ENCODE data around the gene EVA1C. TPM values are rescaled to one million over a fixed set of nuclear protein-coding genes. Genes with fewer than 3 reads are reported as not detected.
"Not testable (repeated sequence)": the region's sequence is repeated elsewhere in the genome, so short reads cannot be mapped to it uniquely, and the experiment has no call there.

The EVA1C gene
- total and polyA plus RNA-seq, 4 experiments from 2014 or later, result 17.1 to 23.9 (median 17.2) TPM

DNA sequence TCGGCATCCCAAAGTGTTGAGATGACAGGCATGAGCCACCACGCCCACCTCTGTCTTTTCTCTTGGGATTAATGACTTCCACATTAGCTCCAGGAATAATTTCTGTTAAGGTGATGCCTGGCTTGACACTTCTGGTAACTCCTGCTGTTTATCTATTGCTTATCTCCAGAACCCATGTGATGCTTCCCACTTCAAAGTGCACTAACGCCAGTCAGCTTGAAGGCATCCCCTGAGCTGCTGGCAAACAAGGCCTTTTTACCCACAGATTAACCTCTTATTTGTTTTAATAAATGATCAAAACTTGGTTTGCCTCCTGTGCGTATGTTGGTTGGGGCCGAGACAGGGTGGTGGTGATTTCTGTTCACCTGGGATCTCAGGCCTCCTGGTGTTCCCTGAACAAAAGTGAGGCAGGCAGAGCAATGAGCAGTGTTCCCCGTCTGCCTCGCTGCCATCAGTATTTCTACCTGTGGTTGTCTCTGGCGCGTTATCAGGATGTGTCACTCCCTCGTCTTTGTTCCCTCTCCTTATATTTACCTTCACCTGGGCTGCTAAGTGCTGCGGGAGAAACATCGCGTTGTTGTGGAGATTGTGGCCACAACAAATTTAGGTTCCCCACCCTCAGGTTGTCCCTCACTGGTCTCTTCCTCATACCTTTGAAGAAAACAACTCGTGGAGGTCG, 20.6 kb downstream of the EVA1C start:
- H3K36me3 ChIP-seq (ENCODE audit: insufficient read depth, low read length); H3K27me3 ChIP-seq (ENCODE audit: insufficient read depth, low read length); H3K9me3 ChIP-seq (ENCODE audit: control insufficient read depth in 1 of 2, low read length in 2 of 2); DNase-seq; CTCF ChIA-PET (ENCODE audit: partially characterized antibody); H3K4me1 ChIP-seq (ENCODE audit: insufficient read depth, low read length); H3K9me3 Mint-ChIP-seq; intact Hi-C loops (cut with micrococcal nuclease); H3K4me3 Mint-ChIP-seq; POLR2A ChIA-PET (ENCODE audit: partially characterized antibody); H3K27me3 Mint-ChIP-seq; H3K4me3 ChIP-seq (ENCODE audit: low read length in 2 of 2); H3K27ac ChIP-seq (ENCODE audit: low read depth, low read length): not testable (repeated sequence)
- Mint-ChIP-seq H3K36me3 (peaks cover 7 to 17% of the 10 kb centered on the region in 2 donors), H3K27ac (peak overlapping the region in 1 of 7 donors; percentile 57), H3K4me1 (peaks cover 14 to 28% (median 19%) of the 10 kb centered on the region in 4 donors)

DNA sequence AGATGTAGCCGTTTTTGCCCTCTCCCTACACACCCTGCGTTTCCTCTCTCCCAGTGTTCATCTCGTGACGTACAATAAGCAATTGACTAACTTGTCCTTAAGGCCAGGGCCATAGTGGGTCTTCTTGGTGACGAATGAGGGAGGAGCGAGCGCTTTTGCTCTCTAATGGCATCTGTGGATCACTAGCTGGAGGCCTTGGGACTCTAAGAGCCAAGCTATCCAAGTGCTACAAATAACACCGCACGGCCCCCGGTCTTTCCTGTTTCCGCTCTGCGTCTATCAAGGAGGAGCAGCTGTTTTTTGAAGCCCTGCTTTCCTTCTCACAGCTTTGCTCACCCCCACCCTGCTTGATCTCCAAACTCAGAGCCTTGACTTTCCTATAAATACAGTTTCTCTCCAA, 25.2 kb downstream of the EVA1C start:
- Histone ChIP-seq H3K36me3 (ENCODE audit: insufficient read depth, low read length) (no peaks in the 10 kb centered on the region), H3K27ac (ENCODE audit: low read depth, low read length) (no peak overlapping the region), H3K9me3 (ENCODE audit: control insufficient read depth in 1 of 2, low read length in 2 of 2) (no peaks in the 10 kb centered on the region), H3K4me1 (ENCODE audit: insufficient read depth, low read length) (no peaks in the 10 kb centered on the region), H3K27me3 (ENCODE audit: insufficient read depth, low read length) (no peaks in the 10 kb centered on the region), H3K4me3 (ENCODE audit: low read length in 2 of 2) (no peak overlapping the region)
- intact Hi-C loops (cut with micrococcal nuclease), result no loop called here
- H3K27me3 Mint-ChIP-seq, result no peaks in the 10 kb centered on the region
- H3K4me3 Mint-ChIP-seq, result no peak overlapping the region
- peaks cover 10 to 37% (median 13%) of the 10 kb centered on the region in 4 donors for H3K4me1 Mint-ChIP-seq
- peaks cover 0 to 4% (median 0%) of the 10 kb centered on the region in 8 donors for H3K9me3 Mint-ChIP-seq
- H3K27ac Mint-ChIP-seq, result peak overlapping the region in 2 of 7 donors; percentile 45 to 72
- peaks cover 10 to 23% of the 10 kb centered on the region in 2 donors for H3K36me3 Mint-ChIP-seq
- CTCF ChIA-PET (ENCODE audit: partially characterized antibody), result no interaction called here
- DNase-seq, result no peak
- POLR2A ChIA-PET (ENCODE audit: partially characterized antibody), result no interaction called here

DNA sequence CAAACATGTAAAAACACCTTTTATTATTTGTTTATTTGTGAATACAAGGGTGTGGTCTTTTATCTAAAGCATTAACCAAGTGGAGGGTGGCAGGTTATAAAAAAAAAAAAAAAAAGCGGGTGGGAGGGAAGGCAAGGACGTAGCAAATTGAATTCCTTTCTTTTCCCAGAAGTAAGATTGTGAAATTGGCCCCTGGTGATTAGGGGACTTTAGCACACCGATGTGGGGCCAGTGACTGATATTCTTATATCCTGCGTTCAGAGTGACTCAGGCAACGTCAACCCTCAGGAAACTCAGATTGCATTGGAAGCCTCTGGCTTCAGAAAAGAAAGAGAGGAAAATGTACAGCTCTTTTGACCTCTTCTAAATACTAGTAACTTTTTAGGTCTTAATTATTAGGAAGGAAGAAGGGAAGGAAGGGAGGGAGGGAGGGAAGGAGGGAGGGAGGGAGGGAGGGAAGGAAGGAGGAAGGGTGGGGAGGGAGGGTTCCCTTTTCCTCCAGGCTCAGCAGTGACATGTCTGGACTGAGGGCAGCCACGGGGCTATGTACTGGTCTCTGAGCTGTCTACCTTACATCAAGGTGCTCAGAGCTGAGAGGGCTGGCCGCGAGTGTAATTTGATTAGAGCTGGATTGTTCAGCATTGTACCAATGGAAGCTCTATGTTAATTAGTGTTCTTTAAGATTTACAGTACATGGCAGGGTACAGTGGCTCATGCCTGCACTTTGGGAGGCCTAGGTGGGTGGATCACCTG, 30.2 kb downstream of the EVA1C start:
- peaks cover 21 to 54% of the 10 kb centered on the region in 2 donors for H3K36me3 Mint-ChIP-seq
- H3K9me3 ChIP-seq (ENCODE audit: control insufficient read depth in 1 of 2, low read length in 2 of 2), result no peaks in the 10 kb centered on the region
- H3K27ac ChIP-seq (ENCODE audit: low read depth, low read length), result no peak overlapping the region
- H3K4me1 ChIP-seq (ENCODE audit: insufficient read depth, low read length), result no peaks in the 10 kb centered on the region
- peaks cover 0 to 11% (median 5%) of the 10 kb centered on the region in 4 donors for H3K4me1 Mint-ChIP-seq
- no peaks in the 10 kb centered on the region for H3K27me3 ChIP-seq (ENCODE audit: insufficient read depth, low read length)
- H3K36me3 ChIP-seq (ENCODE audit: insufficient read depth, low read length), result no peaks in the 10 kb centered on the region
- intact Hi-C loops (cut with micrococcal nuclease), result no loop called here
- no peak overlapping the region for H3K27ac Mint-ChIP-seq
- peaks cover 3 to 16% (median 10%) of the 10 kb centered on the region in 8 donors for H3K9me3 Mint-ChIP-seq
- no peak for DNase-seq
- POLR2A ChIA-PET (ENCODE audit: partially characterized antibody), result no interaction called here
- CTCF ChIA-PET (ENCODE audit: partially characterized antibody), result no interaction called here
- no peaks in the 10 kb centered on the region for H3K27me3 Mint-ChIP-seq
- H3K4me3 ChIP-seq (ENCODE audit: low read length in 2 of 2), result no peak overlapping the region
- no peak overlapping the region for H3K4me3 Mint-ChIP-seq

DNA sequence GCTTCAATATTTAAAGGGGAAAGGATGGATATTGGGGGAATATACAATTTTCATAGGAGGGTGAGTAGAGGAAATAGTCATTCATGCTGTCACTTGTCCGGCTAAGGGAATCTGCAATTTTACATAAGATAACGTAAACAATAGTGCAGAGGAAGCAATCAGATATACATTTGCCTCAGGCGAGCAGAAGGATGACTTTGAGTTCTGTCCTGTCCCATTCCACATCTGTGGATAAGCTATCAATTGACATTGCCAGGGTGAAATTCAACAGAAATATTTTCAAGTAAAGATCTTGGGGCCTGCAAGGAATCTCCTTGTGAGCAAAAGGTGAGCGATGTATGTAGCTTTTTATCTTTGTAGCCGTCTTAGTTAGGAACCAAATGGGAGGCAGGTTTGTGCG, 32.6 kb downstream of the EVA1C start:
- no peak overlapping the region for H3K27ac ChIP-seq (ENCODE audit: low read depth, low read length)
- peaks cover 20 to 52% of the 10 kb centered on the region in 2 donors for H3K36me3 Mint-ChIP-seq
- no peaks in the 10 kb centered on the region for H3K9me3 ChIP-seq (ENCODE audit: control insufficient read depth in 1 of 2, low read length in 2 of 2)
- H3K4me3 ChIP-seq (ENCODE audit: low read length in 2 of 2), result no peak overlapping the region
- H3K27ac Mint-ChIP-seq, result no peak overlapping the region
- no peaks in the 10 kb centered on the region for H3K36me3 ChIP-seq (ENCODE audit: insufficient read depth, low read length)
- H3K27me3 ChIP-seq (ENCODE audit: insufficient read depth, low read length), result no peaks in the 10 kb centered on the region
- DNase-seq, result no peak
- CTCF ChIA-PET (ENCODE audit: partially characterized antibody), result no interaction called here
- H3K27me3 Mint-ChIP-seq, result no peaks in the 10 kb centered on the region
- intact Hi-C loops (cut with micrococcal nuclease), result no loop called here
- H3K4me3 Mint-ChIP-seq, result no peak overlapping the region
- H3K4me1 Mint-ChIP-seq, result peaks cover 2 to 9% (median 4%) of the 10 kb centered on the region in 4 donors
- POLR2A ChIA-PET (ENCODE audit: partially characterized antibody), result no interaction called here
- peaks cover 3 to 16% (median 10%) of the 10 kb centered on the region in 8 donors for H3K9me3 Mint-ChIP-seq
- H3K4me1 ChIP-seq (ENCODE audit: insufficient read depth, low read length), result no peaks in the 10 kb centered on the region

DNA sequence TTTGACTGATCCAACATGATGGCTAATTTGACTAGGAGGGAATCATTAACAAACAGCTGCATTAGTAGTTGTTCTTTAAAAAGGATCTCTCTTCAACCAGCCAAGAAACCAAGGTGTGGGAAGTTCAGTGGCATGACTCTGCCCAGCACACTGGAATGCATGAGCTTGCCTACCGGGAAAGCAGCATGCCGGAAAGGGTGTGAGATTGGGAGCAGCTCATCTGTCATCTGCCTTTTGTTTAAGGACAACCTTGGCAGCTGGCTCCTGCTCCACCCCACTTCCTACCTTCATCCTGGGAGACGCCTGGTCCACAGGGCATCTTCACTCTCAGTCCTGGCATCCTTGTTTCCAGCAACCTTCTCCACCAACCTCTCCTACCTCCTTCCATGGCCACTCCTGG, 33.9 kb downstream of the EVA1C start:
- H3K4me3 ChIP-seq (ENCODE audit: low read length in 2 of 2); H3K4me1 ChIP-seq (ENCODE audit: insufficient read depth, low read length); H3K9me3 ChIP-seq (ENCODE audit: control insufficient read depth in 1 of 2, low read length in 2 of 2); H3K4me1 Mint-ChIP-seq; intact Hi-C loops (cut with micrococcal nuclease); H3K27ac ChIP-seq (ENCODE audit: low read depth, low read length); H3K36me3 ChIP-seq (ENCODE audit: insufficient read depth, low read length); H3K27me3 Mint-ChIP-seq; H3K4me3 Mint-ChIP-seq; DNase-seq; POLR2A ChIA-PET (ENCODE audit: partially characterized antibody); H3K27me3 ChIP-seq (ENCODE audit: insufficient read depth, low read length): not testable (repeated sequence)
- CTCF ChIA-PET (ENCODE audit: partially characterized antibody), result interaction anchor here (1.0 kb wide), 1 partner anchor 155 kb away, joined by 3 read pairs; no protein-coding TSS in a partner anchor
- peaks cover 3 to 16% (median 9%) of the 10 kb centered on the region in 8 donors for H3K9me3 Mint-ChIP-seq
- H3K36me3 Mint-ChIP-seq, result peaks cover 16 to 41% of the 10 kb centered on the region in 2 donors
- peak overlapping the region in 2 of 7 donors; percentile 18 to 35 for H3K27ac Mint-ChIP-seq

DNA sequence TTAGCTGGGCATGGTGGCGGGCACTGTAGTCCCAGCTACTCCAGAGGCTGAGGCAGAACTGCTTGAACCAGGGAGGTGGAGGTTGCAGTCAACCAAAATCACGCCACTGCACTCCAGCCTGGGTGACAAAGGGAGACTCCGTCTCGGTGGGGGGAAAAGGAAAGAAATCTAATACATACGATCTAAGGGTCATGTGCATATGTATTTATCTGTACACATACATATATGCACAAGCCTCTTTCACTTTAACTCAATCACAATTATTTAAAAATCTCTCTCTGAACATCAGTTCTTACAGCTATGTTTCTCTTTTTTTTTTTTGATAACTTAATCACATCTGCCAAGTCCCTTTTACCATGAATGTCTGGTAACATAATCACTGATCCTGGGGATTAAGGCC, 34.7 kb downstream of the EVA1C start:
- ChIA-PET POLR2A (ENCODE audit: partially characterized antibody) (interaction anchor here (0.6 kb wide), 2 partner anchors 32 to 93 kb away, joined by 3 read pairs; no protein-coding TSS in a partner anchor), CTCF (ENCODE audit: partially characterized antibody) (no interaction called here)
- peak overlapping the region in 1 of 7 donors; percentile 69 for H3K27ac Mint-ChIP-seq
- H3K36me3 Mint-ChIP-seq, result peaks cover 16 to 36% of the 10 kb centered on the region in 2 donors
- no peak overlapping the region for H3K4me3 Mint-ChIP-seq
- Histone ChIP-seq H3K4me1 (ENCODE audit: insufficient read depth, low read length) (no peaks in the 10 kb centered on the region), H3K9me3 (ENCODE audit: control insufficient read depth in 1 of 2, low read length in 2 of 2) (no peaks in the 10 kb centered on the region), H3K4me3 (ENCODE audit: low read length in 2 of 2) (no peak overlapping the region), H3K27me3 (ENCODE audit: insufficient read depth, low read length) (no peaks in the 10 kb centered on the region), H3K36me3 (ENCODE audit: insufficient read depth, low read length) (no peaks in the 10 kb centered on the region), H3K27ac (ENCODE audit: low read depth, low read length) (no peak overlapping the region)
- peaks cover 3 to 16% (median 9%) of the 10 kb centered on the region in 8 donors for H3K9me3 Mint-ChIP-seq
- intact Hi-C loops (cut with micrococcal nuclease), result no loop called here
- H3K4me1 Mint-ChIP-seq, result peaks cover 2 to 5% (median 3%) of the 10 kb centered on the region in 4 donors
- no peaks in the 10 kb centered on the region for H3K27me3 Mint-ChIP-seq
- no peak for DNase-seq

DNA sequence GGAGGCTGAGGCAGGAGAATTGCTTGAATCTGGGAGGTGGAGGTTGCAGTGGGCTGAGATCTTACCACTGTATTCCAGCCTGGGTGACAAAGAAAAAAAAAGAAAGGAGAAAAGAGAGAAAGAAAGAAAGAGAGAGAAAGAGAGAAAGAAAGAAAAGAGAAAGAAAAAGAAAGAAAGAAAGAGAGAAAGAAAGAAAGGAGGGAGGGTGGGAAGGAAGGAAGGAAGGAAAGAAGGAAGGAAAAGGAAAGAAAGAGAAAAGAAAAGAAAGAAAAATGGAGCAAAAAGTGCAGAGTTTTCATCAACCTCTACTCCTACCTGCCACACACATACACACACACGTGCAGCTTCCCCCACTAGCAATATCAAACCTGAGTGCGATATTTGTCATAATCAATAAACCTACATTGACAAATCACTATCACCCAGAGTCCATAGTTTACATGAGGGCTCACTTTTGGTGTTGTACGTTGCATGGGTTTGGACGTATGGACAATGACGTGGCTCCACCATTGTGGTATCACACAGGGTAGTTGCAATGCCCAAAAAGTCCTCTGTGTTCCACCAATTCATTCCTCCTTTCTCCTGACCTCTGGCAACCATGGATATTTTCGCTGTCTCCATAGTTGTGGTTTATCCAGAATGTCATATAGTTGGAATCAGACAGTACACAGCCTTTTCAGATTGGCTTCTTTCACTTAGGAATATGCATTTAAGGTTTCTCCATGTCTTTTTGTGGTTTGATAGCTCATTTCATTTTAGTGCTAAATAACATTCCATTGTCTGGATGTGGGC, 36.5 kb downstream of the EVA1C start:
- peaks cover 7 to 20% of the 10 kb centered on the region in 2 donors for H3K36me3 Mint-ChIP-seq
- peaks cover under 1 to 6% (median 4%) of the 10 kb centered on the region in 8 donors for H3K9me3 Mint-ChIP-seq
- Histone ChIP-seq H3K36me3 (ENCODE audit: insufficient read depth, low read length) (no peaks in the 10 kb centered on the region), H3K4me1 (ENCODE audit: insufficient read depth, low read length) (no peaks in the 10 kb centered on the region), H3K4me3 (ENCODE audit: low read length in 2 of 2) (no peak overlapping the region), H3K27me3 (ENCODE audit: insufficient read depth, low read length) (no peaks in the 10 kb centered on the region), H3K27ac (ENCODE audit: low read depth, low read length) (no peak overlapping the region), H3K9me3 (ENCODE audit: control insufficient read depth in 1 of 2, low read length in 2 of 2) (no peaks in the 10 kb centered on the region)
- no peaks in the 10 kb centered on the region for H3K27me3 Mint-ChIP-seq
- peak overlapping the region in 1 of 7 donors; percentile 64 for H3K27ac Mint-ChIP-seq
- intact Hi-C loops (cut with micrococcal nuclease), result no loop called here
- POLR2A ChIA-PET (ENCODE audit: partially characterized antibody), result no interaction called here
- peaks cover 2 to 4% (median 2%) of the 10 kb centered on the region in 4 donors for H3K4me1 Mint-ChIP-seq
- DNase-seq, result no peak
- H3K4me3 Mint-ChIP-seq, result no peak overlapping the region
- CTCF ChIA-PET (ENCODE audit: partially characterized antibody), result interaction anchor here (0.6 kb wide), 1 partner anchor 139 kb away, joined by 3 read pairs; no protein-coding TSS in a partner anchor

Data from CD4-positive, alpha-beta memory T cell (primary cell).